ENCODE data around the gene ARHGAP12.

GRCh38 chr10:31936086-31936485 is 7.5 kb upstream of the ARHGAP12 start:
- TF ChIP-seq POLR2A (IDR thresholded peaks at IDR 0.05), result no peak
- TF ChIP-seq CTCF (IDR thresholded peaks at IDR 0.05 in 8 of 11, conservative IDR thresholded peaks at IDR 0.05 in 3 of 11), result no peak
- TF ChIP-seq POLR2AphosphoS5 (IDR thresholded peaks at IDR 0.05), result no peak

Measured in spleen (tissue), 7 donors.